IMR-90 (cell line): Measurements from ENCODE around the gene DOHH. TPM values are rescaled to one million over a fixed set of nuclear protein-coding genes. Genes with fewer than 3 reads are reported as not detected.

Experiments used
- ATAC-seq: fragments of 200-7000 bp; cut with Tn5 transposase; 2 replicates; pipeline ENCODE4 v1.9.1; 2020; ENCODE audit warnings: low read depth, mild to moderate bottlenecking, moderate library complexity
- BruUV-seq: library from RNA; stranded (reverse); fragments of 400-500 nt; replicated peaks from 2 replicates; lab custom pipeline; 2021; lab: Mats Ljungman, UMichigan
- CTCF ChIA-PET: fragments of 300-600 bp; formaldehyde crosslinking; extraction: SDS; loops from one replicate; lab custom pipeline; 2021; ENCODE audit warnings: antibody characterized with exemption; lab: Yijun Ruan, JAX
- POLR2A ChIA-PET: fragments of 300-600 bp; sonication (Branson Sonifier 250); formaldehyde crosslinking; loops from one replicate; lab custom pipeline; 2022; ENCODE audit warnings: antibody characterized with exemption; ENCODE audit not compliant: unreplicated experiment; lab: Charles Lee
- DNase-seq: peaks from one replicate; pipeline ENCODE4 v3.0.0; 2013
- H2AFZ ChIP-seq: replicated peaks from 2 replicates; pipeline ENCODE3; 2013; ENCODE audit warnings: low read length, mild to moderate bottlenecking; ENCODE audit not compliant: poor library complexity
- H2AK5ac ChIP-seq: 2 replicates; pipeline ENCODE4 v1.6.1; 2013; ENCODE audit warnings: low read depth, low read length, inconsistent platforms
- H2AK9ac ChIP-seq: replicated peaks from 2 replicates; pipeline ENCODE3; 2013; ENCODE audit warnings: mild to moderate bottlenecking, low read depth, low read length, moderate library complexity; ENCODE audit not compliant: poor library complexity
- H2BK120ac ChIP-seq: 2 replicates; pipeline ENCODE4 v1.6.1; 2013; ENCODE audit warnings: low read depth, low read length, inconsistent platforms
- H2BK15ac ChIP-seq: 3 replicates; pipeline ENCODE4 v1.6.1; 2013; ENCODE audit warnings: low read depth, low read length, inconsistent platforms
- H2BK20ac ChIP-seq: 2 replicates; pipeline ENCODE4 v1.6.1; 2013; ENCODE audit warnings: low read depth, mild to moderate bottlenecking, inconsistent platforms, low read length, moderate library complexity
- H2BK5ac ChIP-seq: 2 replicates; pipeline ENCODE4 v1.6.1; 2013; ENCODE audit warnings: mild to moderate bottlenecking, low read depth, low read length, inconsistent platforms; ENCODE audit not compliant: poor library complexity, severe bottlenecking
- H3K14ac ChIP-seq: replicated peaks from 2 replicates; pipeline ENCODE4 v1.6.1; 2013; ENCODE audit warnings: low read depth, low read length, inconsistent platforms
- H3K18ac ChIP-seq: 2 replicates; pipeline ENCODE4 v1.6.1; 2013; ENCODE audit warnings: low read depth, low read length, control low read depth
- H3K23ac ChIP-seq: 2 replicates; pipeline ENCODE4 v1.6.1; 2013; ENCODE audit warnings: low read depth, low read length, inconsistent platforms
- H3K27ac ChIP-seq: 2 replicates; pipeline ENCODE4 v1.5.1; 2013; ENCODE audit warnings: mild to moderate bottlenecking, control low read depth, low read length; ENCODE audit not compliant: insufficient read depth
- H3K27me3 ChIP-seq: 2 replicates; pipeline ENCODE4 v1.6.1; 2013; ENCODE audit warnings: low read length; ENCODE audit not compliant: control insufficient read depth, insufficient read depth
- H3K36me3 ChIP-seq: 2 replicates; pipeline ENCODE4 v1.6.1; 2013; ENCODE audit warnings: low read length, mixed read lengths; ENCODE audit not compliant: control insufficient read depth, insufficient read depth
- H3K4ac ChIP-seq: 2 replicates; pipeline ENCODE4 v1.6.1; 2013; ENCODE audit warnings: low read depth, low read length, inconsistent platforms
- H3K4me1 ChIP-seq: 2 replicates; pipeline ENCODE4 v1.6.1; 2013; ENCODE audit warnings: low read length, mixed read lengths; ENCODE audit not compliant: control insufficient read depth, insufficient read depth
- H3K4me2 ChIP-seq: 2 replicates; pipeline ENCODE4 v1.6.1; 2013; ENCODE audit warnings: low read depth, mild to moderate bottlenecking, control low read depth, low read length, moderate library complexity
- H3K4me3 ChIP-seq: 2 replicates; pipeline ENCODE4 v1.5.1; 2013; ENCODE audit warnings: low read depth, mild to moderate bottlenecking, control low read depth, low read length, moderate library complexity; ENCODE audit not compliant: insufficient read depth
- H3K56ac ChIP-seq: 2 replicates; pipeline ENCODE4 v1.6.1; 2013; ENCODE audit warnings: low read length, inconsistent platforms; ENCODE audit not compliant: insufficient read depth; ENCODE audit errors: extremely low read depth
- H3K79me1 ChIP-seq, 2 experiments: 2 replicates each; pipeline ENCODE4 v1.6.1; 2013; ENCODE audit warnings: low read length in 2 of 2, inconsistent platforms in 1 of 2, low read depth in 1 of 2
- H3K9ac ChIP-seq: 2 replicates; pipeline ENCODE4 v1.6.1; 2013; ENCODE audit warnings: low read depth, low read length, control low read depth
- H3K9me1 ChIP-seq: 2 replicates; pipeline ENCODE4 v1.6.1; 2013; ENCODE audit warnings: low read length, inconsistent platforms; ENCODE audit not compliant: insufficient read depth
- H3K9me3 ChIP-seq: 2 replicates; pipeline ENCODE4 v1.6.1; 2013; ENCODE audit warnings: low read length; ENCODE audit not compliant: control insufficient read depth, insufficient read depth
- H4K20me1 ChIP-seq: 2 replicates; pipeline ENCODE4 v1.6.1; 2013; ENCODE audit warnings: low read length, inconsistent platforms; ENCODE audit not compliant: insufficient read depth
- H4K5ac ChIP-seq: 2 replicates; pipeline ENCODE4 v1.6.1; 2013; ENCODE audit warnings: mild to moderate bottlenecking, low read depth, low read length, control low read depth
- H4K8ac ChIP-seq, 2 experiments: 2 replicates each; pipeline ENCODE4 v1.6.1; 2013; ENCODE audit warnings: low read depth in 2 of 2, low read length in 2 of 2, control low read depth in 1 of 2, inconsistent platforms in 1 of 2
- H4K91ac ChIP-seq: 2 replicates; pipeline ENCODE4 v1.6.1; 2013; ENCODE audit warnings: low read depth, low read length, inconsistent platforms; ENCODE audit not compliant: insufficient read depth
- CEBPB ChIP-seq: IDR thresholded peaks from 2 replicates; pipeline ENCODE4 v1.6.1; 2012; ENCODE audit warnings: low read depth, low read length, improper control_type of control experiment
- FOS ChIP-seq: fragments of 150-350 bp; IDR thresholded peaks from 2 replicates; pipeline ENCODE4 v1.6.1; 2016; ENCODE audit warnings: low read depth, low read length
- MAFK ChIP-seq: IDR thresholded peaks from 2 replicates; pipeline ENCODE4 v1.6.1; 2012; ENCODE audit warnings: low read depth, low read length, improper control_type of control experiment
- POLR2A ChIP-seq: IDR thresholded peaks from 2 replicates; pipeline ENCODE4 v1.6.1; 2012; ENCODE audit warnings: mild to moderate bottlenecking, low read depth, low read length
- RAD21 ChIP-seq: IDR thresholded peaks from 2 replicates; pipeline ENCODE4 v1.6.1; 2012; ENCODE audit warnings: low read length, improper control_type of control experiment
- RCOR1 ChIP-seq: IDR thresholded peaks from 2 replicates; pipeline ENCODE4 v1.6.1; 2012; ENCODE audit warnings: mild to moderate bottlenecking, low read length, improper control_type of control experiment; ENCODE audit not compliant: insufficient replicate concordance
- WGBS, 2 experiments: methylation state at CpG; one replicate each; pipeline versions ENCODE4 v1.1.5 to v1.1.7; 2013; ENCODE audit warnings: missing lambda C conversion rate in 2 of 2; ENCODE audit not compliant: insufficient read length in 1 of 2; ENCODE audit errors: extremely low coverage in 2 of 2; 5-methylcytosine and 5-hydroxymethylcytosine counted together
- dilution Hi-C: fragments of 300-500 bp; cut with HindIII; formaldehyde crosslinking; loops from one replicate; pipeline ENCODE4 v1.14.3; 2018; ENCODE audit warnings: low sequenced_read_pairs; ENCODE audit not compliant: unreplicated experiment
- in situ Hi-C: fragments of 300-500 bp; cut with MboI; formaldehyde crosslinking; loops from 3 replicates; pipeline ENCODE4 v1.14.3; 2019; ENCODE audit warnings: low sequenced_read_pairs, inconsistent platforms, mixed read lengths
- intact Hi-C: fragments of 100-400 bp; cut with micrococcal nuclease; formaldehyde crosslinking; loops from 2 replicates; pipeline ENCODE4 v1.10.0; 2022
- polyA plus RNA-seq, 3 experiments: library from polyadenylated mRNA; depleted of rRNA; stranded (reverse); fragments of >200 nt; gene quantifications; 2 replicates each; pipeline ENCODE4 v1.2.3, GENCODE V29; 2012; ENCODE audit warnings: low replicate concordance in 1 of 3
- total RNA-seq: library from RNA; depleted of rRNA; stranded (reverse); fragments of >200 nt; gene quantifications from 2 replicates; pipeline ENCODE4 v1.2.3, GENCODE V29; 2012
- TF ChIP-seq, protein P1 (sequence below): fragments of 150-350 bp; IDR thresholded peaks from 2 replicates; pipeline ENCODE4 v1.6.1; 2017; ENCODE audit warnings: mild to moderate bottlenecking, antibody characterized with exemption, low read length, low read depth

Gene DOHH
- total and polyA plus RNA-seq, 2 of the 4 experiments (the other 2 are of a cell fraction): 3.2 to 9.2 TPM

GRCh38 chr19:3531716-3532115, 31.2 kb upstream of the DOHH start:
- H4K5ac ChIP-seq: no peak overlapping the region
- in situ Hi-C loops: no loop called here
- peaks cover 13 to 29% of the 10 kb centered on the region in 2 experiments for H3K79me1 ChIP-seq
- H3K23ac ChIP-seq: no peak overlapping the region
- no peak overlapping the region for H3K27ac ChIP-seq
- H3K27me3 ChIP-seq: no peaks in the 10 kb centered on the region
- intact Hi-C loops: no loop called here
- H3K14ac ChIP-seq: no peak overlapping the region
- no peak for ATAC-seq
- peaks cover 19% of the 10 kb centered on the region for H4K20me1 ChIP-seq
- H2AK5ac ChIP-seq: no peak overlapping the region
- H3K56ac ChIP-seq: no peak overlapping the region
- no peak overlapping the region for H2BK20ac ChIP-seq
- H3K18ac ChIP-seq: no peak overlapping the region
- no peak overlapping the region for H4K91ac ChIP-seq
- H2BK120ac ChIP-seq: no peak overlapping the region
- H3K4ac ChIP-seq: no peak overlapping the region
- no peak overlapping the region for H2AK9ac ChIP-seq
- no peak overlapping the region for H3K4me3 ChIP-seq
- no peak overlapping the region for H3K9ac ChIP-seq
- peaks cover 74% of the 10 kb centered on the region for H3K36me3 ChIP-seq
- no peaks in the 10 kb centered on the region for H3K4me1 ChIP-seq
- dilution Hi-C loops: no loop called here
- H2AFZ ChIP-seq: no peak overlapping the region
- TF ChIP-seq RAD21 (no peak), POLR2A (no peak), FOS (no peak), MAFK (no peak), RCOR1 (no peak), CEBPB (no peak)
- TF ChIP-seq, protein P1, sequence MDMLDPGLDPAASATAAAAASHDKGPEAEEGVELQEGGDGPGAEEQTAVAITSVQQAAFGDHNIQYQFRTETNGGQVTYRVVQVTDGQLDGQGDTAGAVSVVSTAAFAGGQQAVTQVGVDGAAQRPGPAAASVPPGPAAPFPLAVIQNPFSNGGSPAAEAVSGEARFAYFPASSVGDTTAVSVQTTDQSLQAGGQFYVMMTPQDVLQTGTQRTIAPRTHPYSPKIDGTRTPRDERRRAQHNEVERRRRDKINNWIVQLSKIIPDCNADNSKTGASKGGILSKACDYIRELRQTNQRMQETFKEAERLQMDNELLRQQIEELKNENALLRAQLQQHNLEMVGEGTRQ: no peak
- no peak overlapping the region for H4K8ac ChIP-seq
- BruUV-seq: no TSS peak
- 97% methylated on average over 18 of the region's 29 CpGs; no CpG with 5 or more reads in 1 of the 2 experiments for WGBS, 2 experiments
- CTCF ChIA-PET: no interaction called here
- POLR2A ChIA-PET: no interaction called here
- H2BK15ac ChIP-seq: no peak overlapping the region
- no peak overlapping the region for H2BK5ac ChIP-seq
- peaks cover 6% of the 10 kb centered on the region; the same call in 1 of the 2 replicates for H3K9me1 ChIP-seq
- H3K9me3 ChIP-seq: no peaks in the 10 kb centered on the region
- no peak overlapping the region for H3K4me2 ChIP-seq
- no peak for DNase-seq
